Lung (tissue), 12 donors: ENCODE measurements around the gene HDAC2. TPM values are rescaled to one million over a fixed set of nuclear protein-coding genes. Genes with fewer than 3 reads are reported as not detected.

ENCODE experiments used
- ATAC-seq: fragments of 200-7000 bp; cut with Tn5 transposase; one replicate; pipeline ENCODE4 v1.9.1; 2020; ENCODE audit warnings: moderate number of reproducible peaks; ENCODE audit not compliant: insufficient read depth, low FRiP score
- DNase-seq, 3 donors: peaks; one replicate each; pipeline ENCODE4 v3.0.0-alpha.2; 2013 to 2017
- H3K27ac ChIP-seq, 2 donors: one replicate each; pipeline ENCODE4 v1.5.1; 2013; ENCODE audit warnings: mild to moderate bottlenecking in 2 of 2, moderate library complexity in 2 of 2, control low read depth in 1 of 2, inconsistent platforms in 1 of 2, low read depth in 1 of 2, low read length in 1 of 2
- H3K27me3 ChIP-seq, 3 donors: one replicate each; pipeline ENCODE4 v1.5.1; 2013; ENCODE audit warnings: low read length in 2 of 3; ENCODE audit not compliant: control insufficient read depth in 3 of 3, insufficient read depth in 3 of 3
- H3K36me3 ChIP-seq, 4 donors: one replicate each; pipeline ENCODE4 v1.5.1; 2013; ENCODE audit warnings: low read length in 4 of 4, mild to moderate bottlenecking in 1 of 4, moderate library complexity in 1 of 4; ENCODE audit not compliant: control insufficient read depth in 4 of 4, insufficient read depth in 4 of 4
- H3K4me1 ChIP-seq, 5 donors: one replicate each; pipeline ENCODE4 v1.5.1; 2013; ENCODE audit warnings: low read length in 5 of 5, mild to moderate bottlenecking in 2 of 5, moderate library complexity in 1 of 5; ENCODE audit not compliant: control insufficient read depth in 5 of 5, insufficient read depth in 5 of 5
- H3K4me3 ChIP-seq: one replicate; pipeline ENCODE4 v1.5.1; 2013; ENCODE audit warnings: mild to moderate bottlenecking, control low read depth, moderate library complexity
- H3K9ac ChIP-seq, 2 donors: one replicate each; pipeline ENCODE4 v1.5.1; 2013; ENCODE audit warnings: low read length in 2 of 2, control low read depth in 1 of 2; ENCODE audit not compliant: insufficient read depth in 1 of 2
- H3K9me3 ChIP-seq, 4 donors: one replicate each; pipeline ENCODE4 v1.5.1; 2013; ENCODE audit warnings: low read length in 3 of 4, mild to moderate bottlenecking in 1 of 4, moderate library complexity in 1 of 4; ENCODE audit not compliant: control insufficient read depth in 4 of 4, insufficient read depth in 3 of 4
- CTCF ChIP-seq: IDR thresholded peaks from 2 replicates; pipeline ENCODE4 v1.5.1; 2012; ENCODE audit warnings: mild to moderate bottlenecking; ENCODE audit errors: control extremely low read depth, extremely low read depth
- WGBS, 2 donors: extraction: QIAGEN DNeasy Blood & Tissue Kit; methylation state at CpG; one replicate each; pipeline ENCODE4 v1.1.7; 2013; 5-methylcytosine and 5-hydroxymethylcytosine counted together
- polyA plus RNA-seq, 2 donors: library from polyadenylated mRNA; stranded (reverse); fragments of 200-250 nt; gene quantifications; one replicate each; pipeline ENCODE4 v1.2.1, GENCODE V29; 2013
- total RNA-seq, 2 donors: library from RNA; depleted of rRNA in 1 of 2; stranded (reverse); fragments of >200 nt in 1 of 2; gene quantifications; one replicate each; pipeline ENCODE4 v1.2.1, GENCODE V29; 2014 to 2021
- donor health status: control.
- donor health status: control.
- donor health status: Bipolar disorder and iron deficiency.
- donor health status: healthy.
- donor health status: DM: yes; HTN: yes; CAD: no.

The HDAC2 gene
- total and polyA plus RNA-seq, 4 donors, result 48.2 to 113 (median 61.4) TPM

- no peak for DNase-seq
- H3K36me3 ChIP-seq, result no peaks in the 10 kb centered on the region
- no peak for TF ChIP-seq CTCF
- H3K4me1 ChIP-seq, result no peaks in the 10 kb centered on the region
- H3K27ac ChIP-seq, result no peak overlapping the region
- H3K9me3 ChIP-seq, result no peaks in the 10 kb centered on the region
- no peaks in the 10 kb centered on the region for H3K27me3 ChIP-seq
- H3K9ac ChIP-seq, result no peak overlapping the region
- 87 to 100% methylated on average over 2 of the region's 2 CpGs for WGBS, 2 donors
- no peak for ATAC-seq
- H3K4me3 ChIP-seq, result no peak overlapping the region
Measured at GRCh38 chr6:113982055-113982550, 11.2 kb upstream of the HDAC2 start.

GRCh38 chr6:113980937-113981554, 10.1 kb upstream of the HDAC2 start:
- TF ChIP-seq CTCF, result no peak
- ATAC-seq, result no peak
- DNase-seq, result peak in 1 of 3 donors; percentile 38

GRCh38 chr6:113979937-113980336, 9.0 kb upstream of the HDAC2 start:
- TF ChIP-seq CTCF, result no peak
- no peak overlapping the region for H3K27ac ChIP-seq
- H3K9ac ChIP-seq, result no peak overlapping the region
- H3K27me3 ChIP-seq, result no peaks in the 10 kb centered on the region
- no peak overlapping the region for H3K4me3 ChIP-seq
- no peaks in the 10 kb centered on the region for H3K9me3 ChIP-seq
- WGBS, 2 donors, result 14 to 31% methylated on average over 1 of the region's 1 CpG
- no peaks in the 10 kb centered on the region for H3K36me3 ChIP-seq
- DNase-seq (peak in 1 of 3 donors; percentile 28), ATAC-seq (no peak)
- H3K4me1 ChIP-seq, result no peaks in the 10 kb centered on the region

More at GRCh38 chr6:113980937-113981554, 10.1 kb upstream of the HDAC2 start:
- Histone ChIP-seq H3K27me3 (no peaks in the 10 kb centered on the region), H3K9ac (no peak overlapping the region), H3K4me1 (no peaks in the 10 kb centered on the region), H3K4me3 (no peak overlapping the region), H3K36me3 (no peaks in the 10 kb centered on the region), H3K9me3 (no peaks in the 10 kb centered on the region), H3K27ac (no peak overlapping the region)
- WGBS, 2 donors, result 86% methylated on average over 4 of the region's 4 CpGs
